ENCODE data around the gene TSPYL2.

GRCh38 chrX:53085661-53086229 is 3.6 kb downstream of the TSPYL2 start:
- no peak for TF ChIP-seq CTCF (IDR thresholded peaks at IDR 0.05)
- no peak for TF ChIP-seq EZH2 (IDR thresholded peaks at IDR 0.05; ENCODE audit: borderline replicate concordance, insufficient read depth, low read depth, low read length, poor library complexity, severe bottlenecking)
